ENCODE data around the gene LTBP1.

- TF ChIP-seq CTCF (IDR thresholded peaks at IDR 0.05) (no peak), POLR2A (IDR thresholded peaks at IDR 0.05) (no peak)
Observed at GRCh38 chr2:33135645-33136044, 188.9 kb downstream of the LTBP1 start.

Data from vagina (tissue), 2 donors.